Skeletal muscle satellite cell (primary cell): ENCODE measurements around the gene IER5L.
"Not testable (repeated sequence)": the region's sequence is repeated elsewhere in the genome, so short reads cannot be mapped to it uniquely, and the experiment has no call there.

ENCODE experiments used
- H3K27me3 ChIP-seq: 2 replicates; pipeline ENCODE4 v1.7.0; 2013; ENCODE audit warnings: low read length; ENCODE audit not compliant: control insufficient read depth, insufficient read depth
- H3K36me3 ChIP-seq: 2 replicates; pipeline ENCODE4 v1.7.0; 2013; ENCODE audit warnings: mild to moderate bottlenecking, control low read depth, low read length; ENCODE audit not compliant: insufficient read depth
- H3K4me1 ChIP-seq: 2 replicates; pipeline ENCODE4 v1.7.0; 2013; ENCODE audit warnings: low read length; ENCODE audit not compliant: control insufficient read depth, insufficient read depth
- H3K4me2 ChIP-seq: 2 replicates; pipeline ENCODE4 v1.7.0; 2013; ENCODE audit warnings: mild to moderate bottlenecking, low read length
- H3K4me3 ChIP-seq: 2 replicates; pipeline ENCODE4 v1.7.0; 2013; ENCODE audit warnings: low read length
- H3K9ac ChIP-seq: 2 replicates; pipeline ENCODE4 v1.7.0; 2013; ENCODE audit warnings: mild to moderate bottlenecking, low read depth, low read length, moderate library complexity
- H3K9me3 ChIP-seq: replicated peaks from 2 replicates; pipeline ENCODE4 v1.7.0; 2013; ENCODE audit warnings: mild to moderate bottlenecking, control low read depth, low read length

Gene IER5L

GRCh38 chr9:129202613-129203555 lies 24.8 kb upstream of the IER5L start:
- no peaks in the 10 kb centered on the region for H3K9me3 ChIP-seq
- H3K4me3 ChIP-seq, result peak overlapping the region; percentile 84
- H3K27me3 ChIP-seq, result no peaks in the 10 kb centered on the region
- no peaks in the 10 kb centered on the region for H3K36me3 ChIP-seq
- peak overlapping the region; percentile 91 for H3K9ac ChIP-seq
- peak overlapping the region; percentile 86 for H3K4me2 ChIP-seq
- H3K4me1 ChIP-seq, result peaks cover 9% of the 10 kb centered on the region

GRCh38 chr9:129201866-129202265 lies 23.8 kb upstream of the IER5L start:
- Histone ChIP-seq H3K9me3 (no peaks in the 10 kb centered on the region), H3K4me3 (no peak overlapping the region), H3K4me1 (peaks cover 10% of the 10 kb centered on the region), H3K4me2 (no peak overlapping the region), H3K36me3 (no peaks in the 10 kb centered on the region), H3K27me3 (no peaks in the 10 kb centered on the region), H3K9ac (no peak overlapping the region)

- Histone ChIP-seq H3K4me1 (peaks cover 10% of the 10 kb centered on the region), H3K9me3 (no peaks in the 10 kb centered on the region), H3K4me2 (no peak overlapping the region), H3K4me3 (no peak overlapping the region), H3K36me3 (no peaks in the 10 kb centered on the region), H3K27me3 (no peaks in the 10 kb centered on the region), H3K9ac (no peak overlapping the region)
Measured at GRCh38 chr9:129201289-129201688, 23.2 kb upstream of the IER5L start.

GRCh38 chr9:129200255-129200654 lies 22.2 kb upstream of the IER5L start:
- Histone ChIP-seq H3K4me3 (no peak overlapping the region), H3K36me3 (no peaks in the 10 kb centered on the region), H3K9ac (no peak overlapping the region), H3K4me1 (peaks cover 10% of the 10 kb centered on the region), H3K27me3 (no peaks in the 10 kb centered on the region), H3K9me3 (no peaks in the 10 kb centered on the region), H3K4me2 (no peak overlapping the region)

- no peak overlapping the region for H3K4me2 ChIP-seq
- no peaks in the 10 kb centered on the region for H3K9me3 ChIP-seq
- peaks cover 10% of the 10 kb centered on the region for H3K4me1 ChIP-seq
- no peak overlapping the region for H3K4me3 ChIP-seq
- no peak overlapping the region for H3K9ac ChIP-seq
- peaks cover 6% of the 10 kb centered on the region for H3K27me3 ChIP-seq
- no peaks in the 10 kb centered on the region for H3K36me3 ChIP-seq
Measured at GRCh38 chr9:129199044-129199435, 21.0 kb upstream of the IER5L start.

- Histone ChIP-seq H3K4me3 (peak overlapping the region; percentile 50), H3K36me3 (no peaks in the 10 kb centered on the region), H3K9ac (peak overlapping the region; percentile 41), H3K27me3 (peaks cover 12% of the 10 kb centered on the region), H3K9me3 (no peaks in the 10 kb centered on the region), H3K4me2 (peak overlapping the region; percentile 78), H3K4me1 (peaks cover 10% of the 10 kb centered on the region)
Measured at GRCh38 chr9:129198319-129199043, 20.4 kb upstream of the IER5L start.

- H3K4me1 ChIP-seq, result peaks cover 10% of the 10 kb centered on the region
- peak overlapping the region; percentile 41 for H3K9ac ChIP-seq
- H3K4me3 ChIP-seq, result peak overlapping the region; percentile 50
- no peaks in the 10 kb centered on the region for H3K9me3 ChIP-seq
- peaks cover 17% of the 10 kb centered on the region for H3K27me3 ChIP-seq
- no peaks in the 10 kb centered on the region for H3K36me3 ChIP-seq
- H3K4me2 ChIP-seq, result peak overlapping the region; percentile 78
Measured at GRCh38 chr9:129197978-129198318, 19.9 kb upstream of the IER5L start.

GRCh38 chr9:129197045-129197444 lies 19.0 kb upstream of the IER5L start:
- not testable (repeated sequence) for H3K4me3 ChIP-seq, H3K4me2 ChIP-seq, H3K9me3 ChIP-seq, H3K36me3 ChIP-seq, H3K9ac ChIP-seq, H3K4me1 ChIP-seq
- H3K27me3 ChIP-seq, result peaks cover 18% of the 10 kb centered on the region

GRCh38 chr9:129195606-129196005 lies 17.5 kb upstream of the IER5L start:
- H3K27me3 ChIP-seq, result peaks cover 18% of the 10 kb centered on the region
- H3K9me3 ChIP-seq, result no peaks in the 10 kb centered on the region
- H3K4me3 ChIP-seq, result no peak overlapping the region
- H3K4me1 ChIP-seq, result peaks cover 10% of the 10 kb centered on the region
- H3K9ac ChIP-seq, result no peak overlapping the region
- H3K36me3 ChIP-seq, result no peaks in the 10 kb centered on the region
- H3K4me2 ChIP-seq, result no peak overlapping the region

- Histone ChIP-seq H3K4me1 (peaks cover 10% of the 10 kb centered on the region), H3K36me3 (no peaks in the 10 kb centered on the region), H3K27me3 (peaks cover 18% of the 10 kb centered on the region), H3K4me3 (no peak overlapping the region), H3K4me2 (no peak overlapping the region), H3K9me3 (no peaks in the 10 kb centered on the region), H3K9ac (no peak overlapping the region)
Measured at GRCh38 chr9:129194221-129194620, 16.2 kb upstream of the IER5L start.

- Histone ChIP-seq H3K9me3 (no peaks in the 10 kb centered on the region), H3K9ac (no peak overlapping the region), H3K27me3 (peaks cover 18% of the 10 kb centered on the region), H3K4me3 (no peak overlapping the region), H3K4me2 (no peak overlapping the region), H3K4me1 (peaks cover 9% of the 10 kb centered on the region), H3K36me3 (no peaks in the 10 kb centered on the region)
Measured at GRCh38 chr9:129193655-129194054, 15.6 kb upstream of the IER5L start.
